Duodenal mucosa (tissue), 2 donors: ENCODE results near the gene ARHGAP33.

Experiments used
- H3K27ac ChIP-seq: one replicate; pipeline ENCODE4 v1.7.0; 2013; ENCODE audit warnings: low read depth, low read length
- H3K27me3 ChIP-seq, 2 donors: one replicate each; pipeline ENCODE4 v1.7.0; 2013; ENCODE audit warnings: low read length in 2 of 2, control low read depth in 1 of 2; ENCODE audit not compliant: insufficient read depth in 2 of 2, control insufficient read depth in 1 of 2
- H3K36me3 ChIP-seq, 2 donors: one replicate each; pipeline ENCODE4 v1.7.0; 2013; ENCODE audit warnings: low read length in 2 of 2, control low read depth in 1 of 2; ENCODE audit not compliant: insufficient read depth in 2 of 2, control insufficient read depth in 1 of 2
- H3K4me1 ChIP-seq, 2 donors: one replicate each; pipeline ENCODE4 v1.7.0; 2013; ENCODE audit warnings: low read length in 2 of 2, control low read depth in 1 of 2; ENCODE audit not compliant: insufficient read depth in 2 of 2, control insufficient read depth in 1 of 2
- H3K4me3 ChIP-seq, 2 donors: one replicate each; pipeline ENCODE4 v1.7.0; 2013; ENCODE audit warnings: low read length in 2 of 2, low read depth in 1 of 2
- H3K9ac ChIP-seq, 2 donors: one replicate each; pipeline ENCODE4 v1.7.0; 2013; ENCODE audit warnings: low read length in 2 of 2, low read depth in 1 of 2
- H3K9me3 ChIP-seq, 2 donors: one replicate each; pipeline ENCODE4 v1.7.0; 2013; ENCODE audit warnings: low read length in 2 of 2, control low read depth in 1 of 2; ENCODE audit not compliant: control insufficient read depth in 1 of 2

Gene ARHGAP33

DNA sequence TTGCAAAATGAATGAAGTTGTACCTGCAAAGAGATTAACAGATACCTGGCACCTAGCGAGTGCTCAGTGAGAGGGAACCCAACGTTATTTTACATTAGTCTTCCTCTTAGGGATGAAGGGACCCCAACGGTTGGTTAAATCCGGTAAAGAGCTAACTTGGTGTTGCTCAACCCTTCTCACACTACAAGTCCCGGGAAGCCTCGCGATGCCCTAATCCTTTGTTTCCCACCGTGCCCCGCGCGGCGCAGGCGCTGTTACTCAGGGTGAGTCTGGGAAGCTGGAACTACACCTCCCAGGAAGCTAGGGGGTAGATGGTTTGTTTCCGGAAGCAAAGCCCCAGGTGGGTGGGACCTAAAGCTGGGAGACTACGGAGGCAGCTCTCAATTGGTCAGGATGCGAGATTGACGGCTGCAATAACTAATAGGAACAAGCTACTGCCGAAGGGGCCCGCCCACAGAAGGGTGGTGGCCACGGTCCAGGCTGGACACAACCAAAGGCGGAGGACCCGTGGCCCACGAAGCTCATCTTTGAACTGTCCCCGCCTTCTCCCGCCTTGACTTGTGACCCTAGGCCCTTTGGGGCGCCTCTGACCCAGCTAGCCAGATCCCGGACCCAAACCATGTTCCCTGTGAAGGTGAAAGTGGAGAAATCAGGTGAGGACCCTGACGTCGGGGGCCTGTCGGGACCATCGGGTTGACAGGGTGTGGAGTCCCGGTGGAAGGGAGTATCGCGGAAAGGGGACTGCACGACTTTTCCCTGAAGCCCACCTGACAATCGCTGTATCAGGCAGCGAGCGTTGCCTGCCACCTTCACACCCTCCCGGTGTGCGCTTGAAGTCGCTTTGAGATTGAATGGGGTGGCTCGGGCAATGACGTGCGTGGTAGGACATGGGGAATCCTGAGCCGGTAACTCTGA lies 27.0 kb upstream of the ARHGAP33 start, which contains the start of gene LIN37:
Gene LIN37 (plus strand): TSS at position 471 of the 915 bp plus-strand sequence. CDS start 149 bp downstream, at position 620.
- peaks cover 9 to 16% of the 10 kb centered on the region in 2 donors for H3K36me3 ChIP-seq
- H3K4me3 ChIP-seq: peak within 1 kb of the TSS; percentile 100
- H3K9ac ChIP-seq: peak within 1 kb of the TSS; percentile 94 to 98
- no peaks in the 10 kb centered on the region for H3K9me3 ChIP-seq
- peaks cover 25 to 35% of the 10 kb centered on the region in 2 donors for H3K4me1 ChIP-seq
- H3K27me3 ChIP-seq: no peaks in the 10 kb centered on the region
- peak within 1 kb of the TSS; percentile 69 for H3K27ac ChIP-seq

DNA sequence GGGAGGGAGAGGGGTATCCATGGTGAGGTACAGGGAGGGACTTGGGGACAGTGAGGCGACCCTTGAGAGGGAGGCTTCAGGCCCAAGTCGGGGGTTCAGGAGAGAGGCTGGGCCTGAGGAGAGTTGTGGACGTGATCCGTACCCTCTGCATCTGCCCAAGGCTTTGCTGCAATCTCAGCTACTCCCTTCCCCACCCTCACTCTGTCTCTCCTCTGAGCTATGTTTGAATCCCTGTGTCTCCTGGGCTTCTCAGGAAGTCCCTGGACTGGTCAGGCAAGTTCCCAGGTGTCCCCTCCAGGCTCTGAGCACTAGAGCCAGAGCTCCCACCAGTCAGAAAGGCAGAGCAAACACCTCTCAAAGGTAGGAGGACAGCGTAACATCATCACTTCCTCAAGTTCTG lies 25.2 kb upstream of the ARHGAP33 start:
- no peaks in the 10 kb centered on the region for H3K9me3 ChIP-seq
- H3K9ac ChIP-seq: no peak overlapping the region
- peaks cover 10 to 25% of the 10 kb centered on the region in 2 donors for H3K36me3 ChIP-seq
- H3K4me3 ChIP-seq: no peak overlapping the region
- H3K27ac ChIP-seq: no peak overlapping the region
- no peaks in the 10 kb centered on the region for H3K27me3 ChIP-seq
- peaks cover 18 to 24% of the 10 kb centered on the region in 2 donors for H3K4me1 ChIP-seq

DNA sequence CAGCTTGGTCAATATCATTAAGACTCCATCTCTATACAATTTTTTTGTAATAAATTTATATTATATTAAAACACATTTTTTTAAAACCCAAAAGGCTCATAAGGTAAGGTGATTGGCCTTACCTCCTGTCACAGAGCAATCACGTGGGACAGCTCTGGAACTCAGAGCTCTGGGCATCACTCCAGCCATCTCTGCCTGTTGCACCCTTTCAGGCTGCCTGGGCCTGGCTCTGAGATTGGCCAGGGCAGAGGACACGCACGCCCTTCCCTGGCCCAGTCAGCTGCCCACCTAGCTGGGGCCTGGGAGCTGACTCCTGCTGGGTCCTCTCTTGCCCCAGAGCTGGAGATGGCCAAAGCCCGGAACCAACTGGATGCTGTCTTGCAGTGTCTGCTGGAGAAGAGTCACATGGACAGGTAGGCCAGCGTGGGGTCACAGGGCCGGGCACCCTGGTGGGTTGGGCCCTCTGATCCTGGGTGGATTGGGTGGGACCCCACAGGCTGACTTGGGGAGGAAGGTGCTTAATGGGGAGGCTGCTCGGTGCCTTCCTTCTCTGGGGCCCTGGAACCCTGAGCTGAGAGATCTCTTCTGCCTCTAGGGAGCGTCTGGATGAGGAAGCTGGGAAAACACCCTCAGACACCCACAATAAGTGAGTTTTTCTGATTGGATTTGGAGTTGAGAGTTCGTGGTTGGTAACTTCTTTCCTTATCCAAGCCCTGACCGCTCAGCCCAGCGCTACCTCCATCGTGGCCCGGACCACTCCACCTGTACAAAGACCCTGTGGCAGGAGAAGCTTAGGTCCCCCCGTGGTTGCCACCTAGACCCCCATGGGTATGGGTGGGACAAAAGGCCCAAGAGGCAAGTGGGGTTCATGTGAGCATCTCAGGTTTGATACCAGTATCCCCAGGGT lies 23.3 kb upstream of the ARHGAP33 start:
- H3K9me3 ChIP-seq: no peaks in the 10 kb centered on the region
- peaks cover 0 to 4% of the 10 kb centered on the region in 2 donors for H3K27me3 ChIP-seq
- no peak overlapping the region for H3K27ac ChIP-seq
- H3K36me3 ChIP-seq: peaks cover 10 to 25% of the 10 kb centered on the region in 2 donors
- H3K9ac ChIP-seq: no peak overlapping the region
- peaks cover 15 to 28% of the 10 kb centered on the region in 2 donors for H3K4me1 ChIP-seq
- H3K4me3 ChIP-seq: no peak overlapping the region

DNA sequence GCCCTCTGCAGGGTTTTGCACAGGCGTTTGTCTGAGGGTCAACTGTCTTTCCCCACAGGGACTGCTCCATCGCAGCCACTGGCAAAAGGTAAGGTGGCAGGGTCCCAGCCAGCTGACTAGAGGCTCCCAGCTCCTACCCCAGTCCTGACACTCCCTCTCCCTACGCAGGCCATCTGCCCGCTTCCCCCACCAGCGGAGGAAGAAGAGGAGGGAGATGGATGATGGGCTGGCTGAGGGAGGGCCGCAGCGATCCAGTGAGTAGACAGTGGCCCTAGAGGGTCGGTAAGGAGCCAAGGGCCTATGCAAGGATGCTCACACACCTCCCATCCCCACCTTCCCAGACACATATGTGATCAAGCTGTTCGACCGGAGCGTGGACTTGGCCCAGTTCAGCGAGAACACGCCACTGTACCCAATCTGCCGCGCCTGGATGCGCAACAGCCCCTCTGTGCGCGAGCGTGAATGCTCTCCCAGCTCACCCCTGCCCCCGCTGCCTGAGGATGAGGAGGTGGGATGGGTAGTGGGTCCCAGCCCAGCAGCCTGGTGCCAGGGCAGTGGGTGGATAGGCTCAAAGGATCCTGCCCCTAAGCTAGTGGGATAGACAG lies 22.5 kb upstream of the ARHGAP33 start:
- H3K9me3 ChIP-seq: no peaks in the 10 kb centered on the region
- H3K4me1 ChIP-seq: peaks cover 17 to 31% of the 10 kb centered on the region in 2 donors
- no peak overlapping the region for H3K4me3 ChIP-seq
- H3K36me3 ChIP-seq: peaks cover 10 to 25% of the 10 kb centered on the region in 2 donors
- no peak overlapping the region for H3K27ac ChIP-seq
- no peak overlapping the region for H3K9ac ChIP-seq
- H3K27me3 ChIP-seq: peaks cover 0 to 4% of the 10 kb centered on the region in 2 donors

DNA sequence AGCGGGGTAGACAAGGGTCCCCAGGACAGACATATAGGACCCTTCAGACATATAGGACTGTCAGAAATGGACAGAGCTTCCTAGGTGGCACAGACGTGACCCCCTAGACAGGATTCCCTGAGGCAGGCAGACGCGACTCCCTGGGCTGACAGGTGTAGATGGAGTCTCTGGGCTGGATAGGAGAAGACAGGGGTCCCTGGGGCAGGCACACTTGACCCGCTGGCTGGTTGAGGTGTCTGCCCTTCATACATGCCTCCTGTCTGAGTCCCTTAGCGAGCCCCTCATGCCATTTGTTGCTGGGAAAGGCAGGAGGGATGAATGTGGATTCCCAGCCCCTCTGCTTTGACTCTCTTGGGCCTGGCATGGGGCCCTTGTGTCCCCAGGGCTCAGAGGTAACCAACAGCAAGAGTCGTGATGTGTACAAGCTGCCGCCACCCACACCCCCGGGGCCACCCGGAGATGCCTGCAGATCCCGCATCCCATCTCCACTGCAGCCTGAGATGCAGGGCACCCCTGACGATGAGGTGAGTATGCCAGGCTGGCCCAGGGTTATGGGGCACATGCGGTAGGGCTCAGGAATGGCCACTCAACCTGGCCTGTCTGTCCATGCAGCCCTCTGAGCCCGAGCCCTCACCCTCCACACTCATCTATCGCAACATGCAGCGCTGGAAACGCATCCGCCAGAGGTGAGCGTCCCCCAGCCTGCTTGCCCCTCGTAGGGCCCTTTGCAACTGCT lies 21.6 kb upstream of the ARHGAP33 start:
- Histone ChIP-seq H3K27me3 (peaks cover 0 to 4% of the 10 kb centered on the region in 2 donors), H3K36me3 (peaks cover 10 to 25% of the 10 kb centered on the region in 2 donors), H3K9ac (no peak overlapping the region), H3K9me3 (no peaks in the 10 kb centered on the region), H3K27ac (no peak overlapping the region), H3K4me1 (peaks cover 15 to 32% of the 10 kb centered on the region in 2 donors), H3K4me3 (no peak overlapping the region)

DNA sequence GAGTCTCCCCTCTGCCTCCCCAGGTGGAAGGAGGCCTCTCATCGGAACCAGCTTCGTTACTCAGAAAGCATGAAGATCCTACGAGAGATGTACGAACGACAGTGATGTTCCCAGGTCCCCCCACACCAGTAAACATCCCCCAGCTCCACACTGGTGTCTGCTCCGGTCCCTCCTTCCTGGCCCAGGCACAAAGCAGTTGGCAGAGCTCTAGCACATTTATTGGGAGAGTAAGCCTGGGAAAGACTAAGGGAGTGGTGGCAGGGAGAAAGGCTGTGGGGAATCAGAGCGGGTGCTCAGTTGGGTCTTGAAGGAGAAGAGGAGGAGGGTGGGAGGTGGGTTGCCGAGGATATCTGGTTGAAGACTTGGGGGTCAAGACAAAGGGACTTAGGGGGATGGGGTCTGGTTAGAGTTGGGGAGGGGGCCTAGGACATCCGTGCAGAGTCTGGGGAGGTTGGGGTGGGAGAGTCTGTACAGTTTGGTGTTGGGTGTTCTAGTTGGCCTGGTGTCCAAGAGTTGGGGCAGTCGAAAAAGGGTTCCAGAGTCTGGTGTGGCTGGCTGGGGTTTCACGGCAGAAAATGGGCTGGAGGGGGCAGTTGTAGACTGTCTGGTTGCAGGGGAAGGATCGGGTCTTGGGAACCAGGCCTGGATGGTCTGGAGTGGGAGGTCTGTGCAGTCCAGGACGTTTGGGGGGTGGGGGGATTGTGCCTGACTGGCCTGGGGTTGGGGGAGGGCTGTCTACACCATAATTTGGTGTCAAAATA lies 20.8 kb upstream of the ARHGAP33 start:
- Histone ChIP-seq H3K9ac (no peak overlapping the region), H3K27ac (no peak overlapping the region), H3K9me3 (no peaks in the 10 kb centered on the region), H3K4me3 (peak overlapping the region in 1 of 2 donors; percentile 52), H3K4me1 (peaks cover 19 to 33% of the 10 kb centered on the region in 2 donors), H3K36me3 (peaks cover 10 to 26% of the 10 kb centered on the region in 2 donors), H3K27me3 (peaks cover 0 to 4% of the 10 kb centered on the region in 2 donors)

DNA sequence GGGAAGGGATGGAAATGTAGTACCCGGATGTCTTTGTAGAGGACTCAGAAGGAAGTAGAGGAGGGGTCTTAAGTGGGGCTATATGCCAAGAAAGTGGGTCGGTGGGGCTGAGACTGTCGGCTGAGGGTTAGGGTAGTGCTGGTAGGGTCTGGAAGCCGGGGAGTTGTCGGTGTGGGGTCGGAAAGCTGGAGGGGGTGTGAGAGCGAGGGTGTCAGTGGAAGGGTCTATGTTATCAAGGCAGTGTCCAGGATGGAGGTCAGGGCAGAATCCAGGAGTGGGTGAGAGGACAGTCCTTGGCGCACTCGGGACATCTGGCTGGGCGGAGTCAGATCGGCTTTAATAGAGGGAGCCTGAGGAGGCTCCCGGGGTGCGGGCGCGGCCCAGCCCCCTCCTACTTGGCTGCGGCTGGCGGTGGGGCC lies 20.2 kb upstream of the ARHGAP33 start:
- H3K9ac ChIP-seq: peak overlapping the region; percentile 2 to 10
- H3K27ac ChIP-seq: no peak overlapping the region
- H3K36me3 ChIP-seq: peaks cover 10 to 29% of the 10 kb centered on the region in 2 donors
- H3K9me3 ChIP-seq: no peaks in the 10 kb centered on the region
- H3K4me3 ChIP-seq: peak overlapping the region; percentile 25 to 52
- peaks cover 0 to 4% of the 10 kb centered on the region in 2 donors for H3K27me3 ChIP-seq
- H3K4me1 ChIP-seq: peaks cover 23 to 31% of the 10 kb centered on the region in 2 donors

DNA sequence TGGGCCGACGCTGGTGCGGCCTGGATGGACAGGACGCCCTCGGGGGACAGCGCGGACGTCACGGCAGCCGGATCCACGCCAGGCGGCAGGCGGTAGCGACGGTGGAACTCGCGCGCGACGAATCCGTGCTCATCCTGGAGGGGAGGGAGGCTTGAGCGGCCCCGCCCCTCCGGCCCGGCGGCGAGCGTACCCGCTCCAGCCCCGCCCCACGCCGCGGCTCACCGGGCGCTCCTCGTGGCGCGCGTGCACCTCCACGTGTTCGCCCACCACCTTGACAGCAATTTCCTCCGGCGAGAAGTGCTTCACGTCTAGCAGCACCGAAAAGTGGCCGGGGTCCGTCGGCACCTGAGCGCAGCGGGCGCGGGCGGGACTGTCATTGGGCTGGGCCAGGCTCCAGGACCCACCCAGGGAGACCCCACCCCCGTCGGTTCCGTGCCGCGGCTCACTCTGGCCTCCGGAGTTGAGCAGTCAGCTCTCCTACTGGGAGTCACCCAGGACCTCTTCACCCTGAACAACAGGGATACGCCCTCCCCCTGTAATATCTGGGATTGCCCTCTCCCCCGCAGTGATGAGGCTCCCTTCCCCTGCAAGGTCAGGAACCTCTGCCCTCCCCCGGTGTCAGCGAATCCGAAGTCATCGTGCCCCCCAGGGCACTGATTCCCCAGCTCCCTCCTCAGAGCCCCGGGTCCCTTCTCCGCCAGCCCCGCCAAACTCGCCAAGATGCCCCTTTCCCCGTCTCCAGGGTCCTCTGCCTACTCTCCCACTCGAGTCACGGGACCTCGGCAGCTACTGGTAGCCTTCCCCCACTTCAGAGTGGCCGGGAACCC lies 19.6 kb upstream of the ARHGAP33 start:
- Histone ChIP-seq H3K9ac (peak overlapping the region; percentile 2 to 18), H3K9me3 (no peaks in the 10 kb centered on the region), H3K27ac (peak overlapping the region; percentile 62), H3K27me3 (peaks cover 0 to 4% of the 10 kb centered on the region in 2 donors), H3K36me3 (peaks cover 10 to 33% of the 10 kb centered on the region in 2 donors), H3K4me3 (peak overlapping the region; percentile 25 to 52), H3K4me1 (peaks cover 23 to 31% of the 10 kb centered on the region in 2 donors)
